Measurements from ENCODE around the gene NELL1.

Gene NELL1

DNA sequence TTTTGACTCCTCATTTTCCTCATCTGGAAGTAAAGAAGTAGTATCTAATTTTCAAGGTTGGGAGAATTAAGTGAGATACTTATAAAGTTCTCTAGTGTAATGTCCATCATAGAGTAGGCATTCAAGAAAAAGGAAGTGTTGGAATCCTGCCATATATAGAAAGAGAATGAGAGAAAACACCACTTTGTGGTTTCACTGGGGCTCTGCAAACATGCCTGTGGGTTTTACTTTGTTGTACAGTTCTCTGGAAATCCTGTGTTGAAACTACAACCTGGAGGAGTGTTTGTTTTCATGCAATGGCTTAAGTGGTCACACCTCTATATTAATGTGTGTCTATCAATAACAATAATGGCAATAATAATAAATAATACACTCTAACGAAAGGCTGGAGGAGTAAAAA, 741.7 kb downstream of the NELL1 start:
- no peaks in the 10 kb centered on the region for H3K4me1 Mint-ChIP-seq
- H3K27ac Mint-ChIP-seq = no peak overlapping the region
- no peaks in the 10 kb centered on the region for H3K27me3 Mint-ChIP-seq (ENCODE audit: low read depth)
- no peaks in the 10 kb centered on the region for H3K9me3 Mint-ChIP-seq
- no peaks in the 10 kb centered on the region for H3K36me3 Mint-ChIP-seq (ENCODE audit: low read depth)
- TF ChIP-seq, protein P1, sequence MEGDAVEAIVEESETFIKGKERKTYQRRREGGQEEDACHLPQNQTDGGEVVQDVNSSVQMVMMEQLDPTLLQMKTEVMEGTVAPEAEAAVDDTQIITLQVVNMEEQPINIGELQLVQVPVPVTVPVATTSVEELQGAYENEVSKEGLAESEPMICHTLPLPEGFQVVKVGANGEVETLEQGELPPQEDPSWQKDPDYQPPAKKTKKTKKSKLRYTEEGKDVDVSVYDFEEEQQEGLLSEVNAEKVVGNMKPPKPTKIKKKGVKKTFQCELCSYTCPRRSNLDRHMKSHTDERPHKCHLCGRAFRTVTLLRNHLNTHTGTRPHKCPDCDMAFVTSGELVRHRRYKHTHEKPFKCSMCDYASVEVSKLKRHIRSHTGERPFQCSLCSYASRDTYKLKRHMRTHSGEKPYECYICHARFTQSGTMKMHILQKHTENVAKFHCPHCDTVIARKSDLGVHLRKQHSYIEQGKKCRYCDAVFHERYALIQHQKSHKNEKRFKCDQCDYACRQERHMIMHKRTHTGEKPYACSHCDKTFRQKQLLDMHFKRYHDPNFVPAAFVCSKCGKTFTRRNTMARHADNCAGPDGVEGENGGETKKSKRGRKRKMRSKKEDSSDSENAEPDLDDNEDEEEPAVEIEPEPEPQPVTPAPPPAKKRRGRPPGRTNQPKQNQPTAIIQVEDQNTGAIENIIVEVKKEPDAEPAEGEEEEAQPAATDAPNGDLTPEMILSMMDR (IDR thresholded peaks at IDR 0.05; ENCODE audit: unreplicated experiment in 3 of 3) = no peak
- no peak overlapping the region for H3K4me3 Mint-ChIP-seq

DNA sequence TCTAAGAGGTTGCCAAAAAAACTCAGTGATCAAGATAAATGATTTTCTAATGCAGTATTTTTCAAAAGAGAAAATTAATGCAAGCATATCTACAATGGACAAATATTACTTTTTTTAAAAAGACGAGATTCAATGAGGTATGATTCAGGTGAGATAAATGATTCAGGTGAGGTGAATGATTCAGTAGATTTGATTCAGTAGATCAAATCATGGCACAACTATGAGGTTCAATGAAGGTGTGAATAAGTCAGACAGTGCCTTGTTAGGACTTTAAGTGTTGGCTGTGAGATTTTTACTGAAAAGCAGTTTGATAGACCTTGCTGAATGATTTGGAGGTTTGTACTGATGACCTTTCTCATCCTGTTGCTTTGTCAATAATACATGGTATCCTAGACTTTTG, 742.2 kb downstream of the NELL1 start:
- no peak overlapping the region for H3K27ac Mint-ChIP-seq
- H3K36me3 Mint-ChIP-seq (ENCODE audit: low read depth) = no peaks in the 10 kb centered on the region
- H3K4me1 Mint-ChIP-seq = no peaks in the 10 kb centered on the region
- TF ChIP-seq, protein P1 (IDR thresholded peaks at IDR 0.05; ENCODE audit: unreplicated experiment in 3 of 3) = no peak
- H3K9me3 Mint-ChIP-seq = no peaks in the 10 kb centered on the region
- H3K4me3 Mint-ChIP-seq = no peak overlapping the region
- no peaks in the 10 kb centered on the region for H3K27me3 Mint-ChIP-seq (ENCODE audit: low read depth)

DNA sequence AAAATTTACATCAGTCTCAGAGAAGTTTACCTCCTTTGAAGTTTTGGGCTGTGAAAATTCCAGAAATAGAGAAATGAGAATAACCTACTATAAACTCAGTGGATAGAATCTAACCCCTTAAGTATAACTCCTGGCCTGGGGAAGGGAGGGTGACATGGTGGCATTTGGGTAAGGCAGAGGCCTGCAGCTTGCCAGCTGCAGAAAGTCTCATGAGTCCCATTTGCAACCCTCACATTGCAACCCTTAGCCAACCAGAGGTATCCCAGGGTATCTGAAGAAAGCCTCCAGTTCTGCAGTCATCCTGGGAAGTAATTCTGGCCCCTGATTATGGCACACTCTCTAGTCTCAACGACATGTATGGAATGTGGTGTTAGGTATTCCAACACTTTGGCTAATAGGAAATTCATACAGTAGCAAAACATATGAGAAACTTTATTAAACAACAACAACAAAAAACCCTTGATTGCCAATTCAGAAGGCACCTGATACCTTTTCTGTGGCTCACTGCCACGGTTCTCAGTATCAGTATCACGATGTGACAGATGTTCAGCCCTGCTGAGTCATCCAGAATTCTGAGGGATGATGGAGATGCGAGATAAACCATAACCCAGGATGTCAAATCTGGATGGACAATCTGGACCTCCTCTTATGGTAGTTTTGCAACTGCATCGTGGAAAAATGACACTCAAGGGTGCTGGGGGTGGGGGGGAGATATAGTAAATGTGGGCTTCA, 743.4 kb downstream of the NELL1 start:
- Mint-ChIP-seq H3K4me3 (no peak overlapping the region), H3K27ac (no peak overlapping the region), H3K27me3 (ENCODE audit: low read depth) (no peaks in the 10 kb centered on the region), H3K9me3 (no peaks in the 10 kb centered on the region), H3K4me1 (no peaks in the 10 kb centered on the region), H3K36me3 (ENCODE audit: low read depth) (no peaks in the 10 kb centered on the region)
- TF ChIP-seq, protein P1 (IDR thresholded peaks at IDR 0.05; ENCODE audit: unreplicated experiment in 3 of 3) = no peak

DNA sequence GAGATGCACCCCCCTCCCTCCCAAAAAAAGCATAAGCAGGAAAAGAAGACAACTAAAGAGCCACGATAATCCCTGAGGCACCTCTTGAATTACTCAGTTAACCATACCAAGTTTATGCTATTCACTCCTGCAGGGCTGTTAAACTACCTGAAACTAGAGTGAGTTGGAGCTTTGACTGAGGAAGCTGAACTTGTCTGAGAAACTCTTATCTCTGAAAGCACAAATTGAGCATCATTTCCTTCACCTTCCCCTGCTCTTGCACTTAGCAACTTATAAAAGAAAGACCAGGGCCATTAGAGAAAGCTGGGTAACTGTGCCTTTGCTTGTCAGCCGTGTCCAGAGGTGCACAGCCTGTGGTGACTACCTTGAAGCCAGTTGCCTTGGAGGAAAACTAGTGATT, 745.6 kb downstream of the NELL1 start:
- Mint-ChIP-seq H3K9me3 (no peaks in the 10 kb centered on the region), H3K36me3 (ENCODE audit: low read depth) (no peaks in the 10 kb centered on the region), H3K27me3 (ENCODE audit: low read depth) (no peaks in the 10 kb centered on the region), H3K4me1 (no peaks in the 10 kb centered on the region), H3K27ac (no peak overlapping the region), H3K4me3 (no peak overlapping the region)
- TF ChIP-seq, protein P1 (IDR thresholded peaks at IDR 0.05; ENCODE audit: unreplicated experiment in 3 of 3) = no peak

DNA sequence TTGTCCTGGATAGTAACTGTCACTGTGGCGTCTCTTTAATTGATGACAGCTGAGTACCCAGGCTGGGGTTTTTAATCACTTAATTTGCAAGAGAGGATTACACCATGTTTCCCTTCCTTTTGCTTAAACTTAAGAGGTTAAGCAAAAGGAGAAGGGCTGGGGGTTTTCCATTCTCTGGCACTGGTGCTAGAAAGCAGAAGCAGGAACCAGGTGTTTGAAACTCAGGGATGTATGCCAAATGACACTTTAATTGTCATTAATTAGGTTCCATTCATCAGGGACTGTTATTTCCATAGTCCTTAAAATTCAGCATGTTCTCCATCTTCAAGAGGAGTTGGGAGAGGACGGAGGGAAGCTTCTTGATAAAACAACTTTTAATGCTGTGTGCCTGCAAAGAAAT, 746.2 kb downstream of the NELL1 start:
- H3K36me3 Mint-ChIP-seq (ENCODE audit: low read depth) = no peaks in the 10 kb centered on the region

More for the DNA sequence above, 746.2 kb downstream of the NELL1 start:
- Mint-ChIP-seq H3K4me3 (no peak overlapping the region), H3K4me1 (no peaks in the 10 kb centered on the region), H3K27me3 (ENCODE audit: low read depth) (no peaks in the 10 kb centered on the region), H3K9me3 (no peaks in the 10 kb centered on the region), H3K27ac (no peak overlapping the region)
- TF ChIP-seq, protein P1 (IDR thresholded peaks at IDR 0.05; ENCODE audit: unreplicated experiment in 3 of 3) = no peak
